H9 (cell line): ENCODE results near the gene ZNF84. TPM values are rescaled to one million over a fixed set of nuclear protein-coding genes. Genes with fewer than 3 reads are reported as not detected.

ENCODE experiments used
- DNase-seq: peaks from one replicate; pipeline ENCODE4 v3.0.0-alpha.2; 2017
- H2AFZ ChIP-seq: one replicate; pipeline ENCODE4 v1.6.1; 2013; ENCODE audit warnings: mild to moderate bottlenecking, low read length, control low read depth, moderate library complexity
- H2AK5ac ChIP-seq: 2 replicates; pipeline ENCODE4 v1.6.1; 2013; ENCODE audit warnings: low read length, control low read depth, mixed read lengths; ENCODE audit not compliant: insufficient read length
- H2BK120ac ChIP-seq: one replicate; pipeline ENCODE4 v1.6.1; 2013; ENCODE audit warnings: low read depth, mild to moderate bottlenecking, low read length, control low read depth, inconsistent platforms; ENCODE audit not compliant: poor library complexity, severe bottlenecking
- H2BK12ac ChIP-seq: 2 replicates; pipeline ENCODE4 v1.6.1; 2013; ENCODE audit warnings: low read length, control low read depth, mixed read lengths, low read depth; ENCODE audit not compliant: insufficient read length
- H2BK15ac ChIP-seq: 2 replicates; pipeline ENCODE4 v1.6.1; 2013; ENCODE audit warnings: low read depth, low read length, control low read depth
- H2BK20ac ChIP-seq: one replicate; pipeline ENCODE4 v1.6.1; 2013; ENCODE audit warnings: low read depth, mild to moderate bottlenecking, low read length, control low read depth, inconsistent platforms; ENCODE audit not compliant: poor library complexity, severe bottlenecking
- H2BK5ac ChIP-seq: 2 replicates; pipeline ENCODE4 v1.6.1; 2013; ENCODE audit warnings: low read length, control low read depth, mixed read lengths; ENCODE audit not compliant: insufficient read length
- H3K14ac ChIP-seq: 2 replicates; pipeline ENCODE4 v1.6.1; 2013; ENCODE audit warnings: low read length, control low read depth; ENCODE audit not compliant: insufficient read depth
- H3K18ac ChIP-seq: 2 replicates; pipeline ENCODE4 v1.6.1; 2013; ENCODE audit warnings: low read depth, mild to moderate bottlenecking, mixed read lengths, low read length, control low read depth; ENCODE audit not compliant: insufficient read length
- H3K23ac ChIP-seq: 2 replicates; pipeline ENCODE4 v1.6.1; 2013; ENCODE audit warnings: low read length, control low read depth, mixed read lengths, low read depth; ENCODE audit not compliant: insufficient read length
- H3K23me2 ChIP-seq: 2 replicates; pipeline ENCODE4 v1.6.1; 2013; ENCODE audit warnings: low read depth, mild to moderate bottlenecking, mixed read lengths, low read length, control low read depth; ENCODE audit not compliant: insufficient read length, poor library complexity, severe bottlenecking
- H3K27ac ChIP-seq: 2 replicates; pipeline ENCODE4 v1.5.1; 2013; ENCODE audit warnings: low read length, control low read depth, mixed read lengths, low read depth; ENCODE audit not compliant: insufficient read length
- H3K27me3 ChIP-seq: 2 replicates; pipeline ENCODE4 v1.6.1; 2013; ENCODE audit warnings: low read length, control low read depth, inconsistent platforms; ENCODE audit not compliant: insufficient read depth
- H3K4ac ChIP-seq: 2 replicates; pipeline ENCODE4 v1.6.1; 2013; ENCODE audit warnings: low read depth, mild to moderate bottlenecking, control low read depth, inconsistent platforms, low read length, moderate library complexity
- H3K4me1 ChIP-seq: 2 replicates; pipeline ENCODE4 v1.6.1; 2013; ENCODE audit warnings: low read length, control low read depth, inconsistent platforms; ENCODE audit not compliant: insufficient read depth
- H3K4me2 ChIP-seq: 2 replicates; pipeline ENCODE4 v1.6.1; 2013; ENCODE audit warnings: low read length, control low read depth, mixed read lengths; ENCODE audit not compliant: insufficient read length, insufficient read depth
- H3K56ac ChIP-seq: 2 replicates; pipeline ENCODE4 v1.6.1; 2013; ENCODE audit warnings: low read depth, mild to moderate bottlenecking, mixed read lengths, low read length, control low read depth; ENCODE audit not compliant: insufficient read length
- H3K79me1 ChIP-seq: 2 replicates; pipeline ENCODE4 v1.6.1; 2013; ENCODE audit warnings: low read depth, mild to moderate bottlenecking, moderate library complexity, low read length, control low read depth, inconsistent platforms; ENCODE audit not compliant: insufficient read depth, poor library complexity, severe bottlenecking
- H3K79me2 ChIP-seq: 2 replicates; pipeline ENCODE4 v1.6.1; 2013; ENCODE audit warnings: low read length, control low read depth, inconsistent platforms; ENCODE audit not compliant: insufficient read depth
- H3K9ac ChIP-seq: 2 replicates; pipeline ENCODE4 v1.6.1; 2013; ENCODE audit warnings: low read length, control low read depth, mixed read lengths; ENCODE audit not compliant: insufficient read length; ENCODE audit errors: extremely low read depth
- H3K9me3 ChIP-seq: one replicate; pipeline ENCODE4 v1.6.1; 2013; ENCODE audit warnings: low read depth, low read length, inconsistent platforms; ENCODE audit not compliant: control insufficient read depth
- H3T11ph ChIP-seq: one replicate; pipeline ENCODE4 v1.6.1; 2013; ENCODE audit warnings: mild to moderate bottlenecking, low read length, control low read depth, inconsistent platforms
- H4K20me1 ChIP-seq: one replicate; pipeline ENCODE4 v1.6.1; 2013; ENCODE audit not compliant: control insufficient read depth, insufficient read length, insufficient read depth
- H4K5ac ChIP-seq: 2 replicates; pipeline ENCODE4 v1.6.1; 2013; ENCODE audit warnings: low read depth, mild to moderate bottlenecking, mixed read lengths, low read length, control low read depth; ENCODE audit not compliant: insufficient read length
- H4K8ac ChIP-seq: replicated peaks from 2 replicates; pipeline ENCODE4 v1.6.1; 2013; ENCODE audit warnings: low read length, control low read depth, mixed read lengths, low read depth; ENCODE audit not compliant: insufficient read length
- H4K91ac ChIP-seq: 2 replicates; pipeline ENCODE4 v1.6.1; 2013; ENCODE audit warnings: low read depth, mild to moderate bottlenecking, moderate library complexity, mixed read lengths, low read length, control low read depth; ENCODE audit not compliant: insufficient read length
- H3K27ac Mint-ChIP-seq, 3 experiments: 2 replicates in 2 of 3; 3 replicates in 1 of 3; pipeline ENCODE4 v1.8.0; 2020 to 2021; ENCODE audit warnings: mixed read lengths in 3 of 3, mild to moderate bottlenecking in 1 of 3, moderate library complexity in 1 of 3
- H3K27me3 Mint-ChIP-seq: 2 replicates; pipeline ENCODE4 v1.8.0; 2021; ENCODE audit warnings: low read depth, mild to moderate bottlenecking, moderate library complexity, mixed read lengths
- H3K36me3 Mint-ChIP-seq, 3 experiments: 2 replicates in 2 of 3; 3 replicates in 1 of 3; pipeline ENCODE4 v1.8.0; 2020 to 2021; ENCODE audit warnings: low read depth in 3 of 3, mixed read lengths in 3 of 3; ENCODE audit not compliant: insufficient read depth in 1 of 3
- H3K4me1 Mint-ChIP-seq, 2 experiments: 2 replicates each; pipeline ENCODE4 v1.8.0; 2020; ENCODE audit warnings: mixed read lengths in 2 of 2
- H3K4me3 Mint-ChIP-seq, 2 experiments: 2 replicates in 1 of 2; 3 replicates in 1 of 2; pipeline ENCODE4 v1.8.0; 2020 to 2021; ENCODE audit warnings: mild to moderate bottlenecking in 2 of 2, mixed read lengths in 2 of 2, moderate library complexity in 1 of 2
- H3K9me3 Mint-ChIP-seq, 2 experiments: 2 replicates in 1 of 2; 3 replicates in 1 of 2; pipeline ENCODE4 v1.8.0; 2020; ENCODE audit warnings: mild to moderate bottlenecking in 2 of 2, mixed read lengths in 2 of 2, moderate library complexity in 1 of 2
- WGBS: extraction: QIAGEN DNeasy Blood & Tissue Kit; methylation state at CpG from one replicate; pipeline ENCODE4 v1.1.7; 2013; ENCODE audit warnings: missing lambda C conversion rate, low lambda C conversion rate, mixed read lengths; ENCODE audit not compliant: insufficient read length; ENCODE audit errors: extremely low coverage; 5-methylcytosine and 5-hydroxymethylcytosine counted together
- total RNA-seq: library from RNA; stranded (reverse); gene quantifications from 2 replicates; pipeline ENCODE4 v1.2.1, GENCODE V29; 2021
- TF ChIP-seq, protein P1 (sequence below): fragments of 200-600 bp; sonication (generic); conservative IDR thresholded peaks from 3 replicates; pipeline ENCODE4 v1.8.0; 2021; ENCODE audit warnings: antibody characterized with exemption, mild to moderate bottlenecking

The ZNF84 gene
- total RNA-seq, 1 experiment from 2014 or later = 45.1 TPM

GRCh38 chr12:133107121-133107520 lies 69.8 kb downstream of the ZNF84 start:
- Mint-ChIP-seq H3K4me1 (no peaks in the 10 kb centered on the region), H3K9me3 (peaks cover 92 to 98% of the 10 kb centered on the region in 2 experiments), H3K4me3 (no peak overlapping the region), H3K36me3 (peaks cover 85 to 96% (median 95%) of the 10 kb centered on the region in 3 experiments), H3K27me3 (peaks cover 6% of the 10 kb centered on the region; the same call in 1 of the 2 replicates), H3K27ac (no peak overlapping the region)
- no peak overlapping the region for H4K8ac ChIP-seq
- no peaks in the 10 kb centered on the region for H3K79me2 ChIP-seq
- H3K23me2 ChIP-seq = no peaks in the 10 kb centered on the region
- H2BK20ac ChIP-seq = no peak overlapping the region
- no peak overlapping the region for H2BK15ac ChIP-seq
- H3K79me1 ChIP-seq = peaks cover 2% of the 10 kb centered on the region
- DNase-seq = no peak
- no peak overlapping the region for H3K14ac ChIP-seq
- no peak overlapping the region for H3T11ph ChIP-seq
- no peak overlapping the region for H3K18ac ChIP-seq
- no peak overlapping the region for H3K9ac ChIP-seq
- H3K56ac ChIP-seq = no peak overlapping the region
- TF ChIP-seq, protein P1, sequence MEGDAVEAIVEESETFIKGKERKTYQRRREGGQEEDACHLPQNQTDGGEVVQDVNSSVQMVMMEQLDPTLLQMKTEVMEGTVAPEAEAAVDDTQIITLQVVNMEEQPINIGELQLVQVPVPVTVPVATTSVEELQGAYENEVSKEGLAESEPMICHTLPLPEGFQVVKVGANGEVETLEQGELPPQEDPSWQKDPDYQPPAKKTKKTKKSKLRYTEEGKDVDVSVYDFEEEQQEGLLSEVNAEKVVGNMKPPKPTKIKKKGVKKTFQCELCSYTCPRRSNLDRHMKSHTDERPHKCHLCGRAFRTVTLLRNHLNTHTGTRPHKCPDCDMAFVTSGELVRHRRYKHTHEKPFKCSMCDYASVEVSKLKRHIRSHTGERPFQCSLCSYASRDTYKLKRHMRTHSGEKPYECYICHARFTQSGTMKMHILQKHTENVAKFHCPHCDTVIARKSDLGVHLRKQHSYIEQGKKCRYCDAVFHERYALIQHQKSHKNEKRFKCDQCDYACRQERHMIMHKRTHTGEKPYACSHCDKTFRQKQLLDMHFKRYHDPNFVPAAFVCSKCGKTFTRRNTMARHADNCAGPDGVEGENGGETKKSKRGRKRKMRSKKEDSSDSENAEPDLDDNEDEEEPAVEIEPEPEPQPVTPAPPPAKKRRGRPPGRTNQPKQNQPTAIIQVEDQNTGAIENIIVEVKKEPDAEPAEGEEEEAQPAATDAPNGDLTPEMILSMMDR = no peak
- no peaks in the 10 kb centered on the region for H3K27me3 ChIP-seq
- no peak overlapping the region for H3K4me2 ChIP-seq
- no peaks in the 10 kb centered on the region for H3K4me1 ChIP-seq
- no peak overlapping the region for H4K5ac ChIP-seq
- no peak overlapping the region for H3K27ac ChIP-seq
- no peak overlapping the region for H3K23ac ChIP-seq
- H3K9me3 ChIP-seq = peaks cover 89% of the 10 kb centered on the region
- no peak overlapping the region for H2AK5ac ChIP-seq
- no peaks in the 10 kb centered on the region for H4K20me1 ChIP-seq
- H2BK5ac ChIP-seq = no peak overlapping the region
- H3K4ac ChIP-seq = no peak overlapping the region
- H2AFZ ChIP-seq = no peak overlapping the region
- H2BK120ac ChIP-seq = no peak overlapping the region
- H4K91ac ChIP-seq = no peak overlapping the region
- WGBS = no CpG with 5 or more reads among the region's 1 CpG
- no peak overlapping the region for H2BK12ac ChIP-seq
